WTC11 (cell line): ENCODE data around the gene PTP4A2. TPM values are rescaled to one million over a fixed set of nuclear protein-coding genes. Genes with fewer than 3 reads are reported as not detected.
"Not testable (repeated sequence)": the region's sequence is repeated elsewhere in the genome, so short reads cannot be mapped to it uniquely, and the experiment has no call there.

Source experiments
- ATAC-seq: fragments of 200-7000 bp; cut with Tn5 transposase; 2 replicates; pipeline ENCODE4 v1.10.0; 2021; ENCODE audit warnings: mild to moderate bottlenecking, moderate library complexity
- CTCF ChIA-PET: fragments of 300-600 bp; sonication (Branson Sonifier 250); formaldehyde crosslinking; loops from one replicate; lab custom pipeline; 2021; ENCODE audit warnings: antibody characterized with exemption; lab: Charles Lee
- POLR2A ChIA-PET: fragments of 350-600 bp; sonication (Branson Sonifier 250); formaldehyde crosslinking; loops from one replicate; lab custom pipeline; 2021; ENCODE audit warnings: antibody characterized with exemption; lab: Charles Lee
- DNase-seq: peaks from one replicate; pipeline ENCODE4 v3.0.0; 2021; ENCODE audit warnings: low spot score
- H3K27ac Mint-ChIP-seq: 2 replicates; pipeline ENCODE4 v1.8.0; 2021; ENCODE audit warnings: mixed read lengths
- H3K27me3 Mint-ChIP-seq: 2 replicates; pipeline ENCODE4 v1.8.0; 2021; ENCODE audit warnings: low read depth, mild to moderate bottlenecking, moderate library complexity, mixed read lengths
- H3K36me3 Mint-ChIP-seq: 2 replicates; pipeline ENCODE4 v1.8.0; 2021; ENCODE audit warnings: mixed read lengths
- H3K4me1 Mint-ChIP-seq: 2 replicates; pipeline ENCODE4 v1.8.0; 2022; ENCODE audit warnings: mixed read lengths
- H3K4me3 Mint-ChIP-seq: 2 replicates; pipeline ENCODE4 v1.8.0; 2021; ENCODE audit warnings: mild to moderate bottlenecking, moderate library complexity, mixed read lengths
- H3K9me3 Mint-ChIP-seq: 2 replicates; pipeline ENCODE4 v1.8.0; 2021; ENCODE audit warnings: mixed read lengths
- ATF1 ChIP-seq: sonication (generic); formaldehyde crosslinking; IDR thresholded peaks from 2 replicates; pipeline ENCODE4 v1.8.1; 2023; ENCODE audit warnings: mild to moderate bottlenecking, moderate library complexity, missing genetic modification reagents
- FOXP1 ChIP-seq: sonication (generic); formaldehyde crosslinking; IDR thresholded peaks from 2 replicates; pipeline ENCODE4 v1.8.0; 2022; ENCODE audit warnings: missing genetic modification reagents, mild to moderate bottlenecking, moderate library complexity, borderline replicate concordance
- HMGA2 ChIP-seq: fragments of 250-450 bp; sonication (Bioruptor Pico); IDR thresholded peaks from 2 replicates; pipeline ENCODE4 v1.4.0; 2021; ENCODE audit warnings: mild to moderate bottlenecking, moderate library complexity
- KAT7 ChIP-seq: sonication (generic); formaldehyde crosslinking; IDR thresholded peaks from 2 replicates; pipeline ENCODE4 v1.8.1; 2023; ENCODE audit warnings: missing genetic modification reagents, mild to moderate bottlenecking, borderline replicate concordance
- MXD4 ChIP-seq: fragments of 250-450 bp; sonication (Bioruptor Pico); IDR thresholded peaks from 2 replicates; pipeline ENCODE4 v1.8.0; 2021; ENCODE audit warnings: mild to moderate bottlenecking, moderate library complexity, borderline replicate concordance
- NR1H2 ChIP-seq: sonication (generic); formaldehyde crosslinking; IDR thresholded peaks from 2 replicates; pipeline ENCODE4 v1.9.0; 2021; ENCODE audit warnings: mild to moderate bottlenecking, moderate library complexity, missing genetic modification reagents
- NR3C1 ChIP-seq: sonication (generic); formaldehyde crosslinking; conservative IDR thresholded peaks from 2 replicates; pipeline ENCODE4 v1.8.1; 2023; ENCODE audit warnings: low read depth, mild to moderate bottlenecking, missing genetic modification reagents
- PREB ChIP-seq: sonication (generic); formaldehyde crosslinking; IDR thresholded peaks from 2 replicates; pipeline ENCODE4 v1.8.1; 2022; ENCODE audit warnings: mild to moderate bottlenecking, missing genetic modification reagents, moderate library complexity, borderline replicate concordance
- SMAD4 ChIP-seq: sonication (generic); formaldehyde crosslinking; IDR thresholded peaks from 2 replicates; pipeline ENCODE4 v1.8.0; 2022; ENCODE audit warnings: mild to moderate bottlenecking, missing genetic modification reagents
- TEAD4 ChIP-seq: sonication (generic); formaldehyde crosslinking; IDR thresholded peaks from 2 replicates; pipeline ENCODE4 v1.8.0; 2022; ENCODE audit warnings: mild to moderate bottlenecking, missing genetic modification reagents
- ZNF396 ChIP-seq: fragments of 250-450 bp; sonication (Bioruptor Pico); IDR thresholded peaks from 2 replicates; pipeline ENCODE4 v1.8.0; 2021; ENCODE audit warnings: mild to moderate bottlenecking, moderate library complexity, borderline replicate concordance
- ZNF532 ChIP-seq: fragments of 250-450 bp; sonication (Bioruptor Pico); IDR thresholded peaks from 2 replicates; pipeline ENCODE4 v1.9.0; 2021; ENCODE audit warnings: mild to moderate bottlenecking, borderline replicate concordance
- total RNA-seq: library from RNA; stranded (reverse); gene quantifications from 3 replicates; pipeline ENCODE4 v1.2.3, GENCODE V29; 2021
- TF ChIP-seq, protein P1 (sequence below): sonication (generic); formaldehyde crosslinking; IDR thresholded peaks from 2 replicates; pipeline ENCODE4 v1.8.1; 2023; ENCODE audit warnings: mild to moderate bottlenecking, missing genetic modification reagents, moderate library complexity
- TF ChIP-seq, protein P2 (sequence below): sonication (generic); formaldehyde crosslinking; IDR thresholded peaks from 2 replicates; pipeline ENCODE4 v1.8.0; 2022; ENCODE audit warnings: mild to moderate bottlenecking, missing genetic modification reagents
- TF ChIP-seq, protein P3 (sequence below): sonication (generic); formaldehyde crosslinking; IDR thresholded peaks from 2 replicates; pipeline ENCODE4 v1.8.0; 2023; ENCODE audit warnings: mild to moderate bottlenecking, missing genetic modification reagents

The PTP4A2 gene
- total RNA-seq, 1 experiment from 2014 or later: 172 TPM

- no peak overlapping the region for H3K27ac Mint-ChIP-seq
Measured at GRCh38 chr1:31927661-31927980, 10.5 kb downstream of the PTP4A2 start.

GRCh38 chr1:31926853-31927660 is 11.1 kb downstream of the PTP4A2 start:
- ChIA-PET POLR2A (no interaction called here), CTCF (interaction anchor here (0.9 to 1.2 kb wide), 3 partner anchors 11 to 37 kb away, joined by 3 to 4 read pairs (median 3); partner anchors contain the start of gene PTP4A2)
- TF ChIP-seq NR1H2 (CRISPR knock-in tag) (no peak), PREB (CRISPR knock-in tag) (no peak)
- H3K4me1 Mint-ChIP-seq: peaks cover 58% of the 10 kb centered on the region
- H3K27me3 Mint-ChIP-seq: no peaks in the 10 kb centered on the region
- no peak overlapping the region for H3K4me3 Mint-ChIP-seq
- H3K36me3 Mint-ChIP-seq: peaks cover 4% of the 10 kb centered on the region; the same call in 1 of the 2 replicates
- ATAC-seq: no peak
- no peaks in the 10 kb centered on the region for H3K9me3 Mint-ChIP-seq
- DNase-seq: no peak
- peak overlapping the region; percentile 46 for H3K27ac Mint-ChIP-seq

More at GRCh38 chr1:31927661-31927980, 10.5 kb downstream of the PTP4A2 start:
- peaks cover 63% of the 10 kb centered on the region for H3K4me1 Mint-ChIP-seq
- TF ChIP-seq, protein P1, sequence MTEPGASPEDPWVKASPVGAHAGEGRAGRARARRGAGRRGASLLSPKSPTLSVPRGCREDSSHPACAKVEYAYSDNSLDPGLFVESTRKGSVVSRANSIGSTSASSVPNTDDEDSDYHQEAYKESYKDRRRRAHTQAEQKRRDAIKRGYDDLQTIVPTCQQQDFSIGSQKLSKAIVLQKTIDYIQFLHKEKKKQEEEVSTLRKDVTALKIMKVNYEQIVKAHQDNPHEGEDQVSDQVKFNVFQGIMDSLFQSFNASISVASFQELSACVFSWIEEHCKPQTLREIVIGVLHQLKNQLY (CRISPR knock-in tag): no peak
- no peak for TF ChIP-seq ZNF532 (CRISPR knock-in tag)
- TF ChIP-seq, protein P2, sequence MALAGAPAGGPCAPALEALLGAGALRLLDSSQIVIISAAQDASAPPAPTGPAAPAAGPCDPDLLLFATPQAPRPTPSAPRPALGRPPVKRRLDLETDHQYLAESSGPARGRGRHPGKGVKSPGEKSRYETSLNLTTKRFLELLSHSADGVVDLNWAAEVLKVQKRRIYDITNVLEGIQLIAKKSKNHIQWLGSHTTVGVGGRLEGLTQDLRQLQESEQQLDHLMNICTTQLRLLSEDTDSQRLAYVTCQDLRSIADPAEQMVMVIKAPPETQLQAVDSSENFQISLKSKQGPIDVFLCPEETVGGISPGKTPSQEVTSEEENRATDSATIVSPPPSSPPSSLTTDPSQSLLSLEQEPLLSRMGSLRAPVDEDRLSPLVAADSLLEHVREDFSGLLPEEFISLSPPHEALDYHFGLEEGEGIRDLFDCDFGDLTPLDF (CRISPR knock-in tag): no peak
- TF ChIP-seq, protein P3, sequence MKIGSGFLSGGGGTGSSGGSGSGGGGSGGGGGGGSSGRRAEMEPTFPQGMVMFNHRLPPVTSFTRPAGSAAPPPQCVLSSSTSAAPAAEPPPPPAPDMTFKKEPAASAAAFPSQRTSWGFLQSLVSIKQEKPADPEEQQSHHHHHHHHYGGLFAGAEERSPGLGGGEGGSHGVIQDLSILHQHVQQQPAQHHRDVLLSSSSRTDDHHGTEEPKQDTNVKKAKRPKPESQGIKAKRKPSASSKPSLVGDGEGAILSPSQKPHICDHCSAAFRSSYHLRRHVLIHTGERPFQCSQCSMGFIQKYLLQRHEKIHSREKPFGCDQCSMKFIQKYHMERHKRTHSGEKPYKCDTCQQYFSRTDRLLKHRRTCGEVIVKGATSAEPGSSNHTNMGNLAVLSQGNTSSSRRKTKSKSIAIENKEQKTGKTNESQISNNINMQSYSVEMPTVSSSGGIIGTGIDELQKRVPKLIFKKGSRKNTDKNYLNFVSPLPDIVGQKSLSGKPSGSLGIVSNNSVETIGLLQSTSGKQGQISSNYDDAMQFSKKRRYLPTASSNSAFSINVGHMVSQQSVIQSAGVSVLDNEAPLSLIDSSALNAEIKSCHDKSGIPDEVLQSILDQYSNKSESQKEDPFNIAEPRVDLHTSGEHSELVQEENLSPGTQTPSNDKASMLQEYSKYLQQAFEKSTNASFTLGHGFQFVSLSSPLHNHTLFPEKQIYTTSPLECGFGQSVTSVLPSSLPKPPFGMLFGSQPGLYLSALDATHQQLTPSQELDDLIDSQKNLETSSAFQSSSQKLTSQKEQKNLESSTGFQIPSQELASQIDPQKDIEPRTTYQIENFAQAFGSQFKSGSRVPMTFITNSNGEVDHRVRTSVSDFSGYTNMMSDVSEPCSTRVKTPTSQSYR (CRISPR knock-in tag): no peak
- TF ChIP-seq MXD4: no peak
- TF ChIP-seq TEAD4 (CRISPR knock-in tag): no peak
- no peak for TF ChIP-seq SMAD4 (CRISPR knock-in tag)
- POLR2A ChIA-PET: no interaction called here
- peaks cover 4% of the 10 kb centered on the region; the same call in 1 of the 2 replicates for H3K36me3 Mint-ChIP-seq
- H3K9me3 Mint-ChIP-seq: no peaks in the 10 kb centered on the region
- H3K27me3 Mint-ChIP-seq: no peaks in the 10 kb centered on the region
- DNase-seq (no peak), ATAC-seq (no peak)
- CTCF ChIA-PET: no interaction called here
- H3K4me3 Mint-ChIP-seq: no peak overlapping the region

DNA sequence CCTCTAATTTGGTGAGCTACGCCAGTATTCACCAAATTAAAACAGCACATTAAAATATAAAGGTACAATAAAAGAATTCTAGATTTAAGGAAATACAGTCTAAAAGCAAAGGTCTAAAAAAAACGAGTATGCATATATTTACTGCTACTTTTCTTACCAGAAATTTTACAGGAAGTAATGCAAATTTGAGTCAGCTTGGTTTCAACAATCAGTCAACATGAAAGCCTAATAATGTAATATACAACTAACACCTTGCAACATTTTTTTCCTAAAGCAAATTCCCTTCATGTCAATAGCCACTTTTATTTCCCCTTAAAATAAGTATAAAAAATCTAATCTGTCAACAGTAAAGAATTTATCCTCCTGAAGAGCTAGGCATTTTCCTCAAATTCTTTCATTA is 11.9 kb downstream of the PTP4A2 start:
- no peak for DNase-seq
- Mint-ChIP-seq H3K36me3 (peaks cover 4% of the 10 kb centered on the region; the same call in 1 of the 2 replicates), H3K9me3 (no peaks in the 10 kb centered on the region), H3K4me3 (no peak overlapping the region), H3K27me3 (no peaks in the 10 kb centered on the region), H3K4me1 (peaks cover 50% of the 10 kb centered on the region)
- POLR2A ChIA-PET: no interaction called here
- CTCF ChIA-PET: interaction anchor here (0.5 to 1.2 kb wide), 6 partner anchors 12 to 912 kb away, joined by 3 to 5 read pairs (median 4); partner anchors contain the start of genes PTP4A2 and SPOCD1
- TF ChIP-seq FOXP1 (no peak), NR3C1 (CRISPR knock-in tag) (no peak), ZNF396 (CRISPR knock-in tag) (no peak), HMGA2 (CRISPR knock-in tag) (no peak), ATF1 (CRISPR knock-in tag) (no peak), KAT7 (CRISPR knock-in tag) (no peak)
- TF ChIP-seq, protein P2 (CRISPR knock-in tag): no peak
- TF ChIP-seq, all 79 proteins: peak for 0
- H3K27ac Mint-ChIP-seq: no peak overlapping the region
- no peak for ATAC-seq

DNA sequence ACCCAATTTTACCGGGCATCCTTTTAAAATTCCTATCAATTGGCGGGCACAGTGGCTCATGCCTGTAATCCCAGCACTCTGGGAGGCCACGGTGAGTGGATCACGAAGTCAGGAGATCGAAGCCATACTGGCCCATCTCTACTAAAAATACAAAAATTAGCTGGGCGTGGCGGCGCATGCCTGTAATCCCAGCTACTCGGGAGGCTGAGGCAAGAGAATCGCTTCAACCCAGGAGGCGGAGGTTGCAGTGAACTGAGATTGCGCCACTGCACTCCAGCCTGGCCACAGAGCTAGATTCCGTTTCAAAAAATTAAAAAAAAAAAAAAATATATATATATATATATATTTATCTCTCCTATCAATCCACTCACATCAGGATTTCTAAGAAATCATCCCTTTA is 12.3 kb downstream of the PTP4A2 start:
- H3K9me3 Mint-ChIP-seq, H3K36me3 Mint-ChIP-seq, H3K27ac Mint-ChIP-seq, DNase-seq, H3K27me3 Mint-ChIP-seq, H3K4me3 Mint-ChIP-seq, POLR2A ChIA-PET, ATAC-seq: not testable (repeated sequence)
- peaks cover 46% of the 10 kb centered on the region for H3K4me1 Mint-ChIP-seq
- CTCF ChIA-PET: interaction anchor here (0.5 to 1.2 kb wide), 5 partner anchors 12 to 912 kb away, joined by 3 to 5 read pairs (median 4); partner anchors contain the start of genes PTP4A2 and SPOCD1
